Sigmoid colon (tissue), 4 donors: ENCODE measurements around the gene FCRLB.

Experiments
- EP300 ChIP-seq, 4 donors: sonication (generic); formaldehyde crosslinking; IDR thresholded peaks; one replicate each; pipeline ENCODE4 v1.6.1; 2017; ENCODE audit warnings: antibody characterized with exemption in 4 of 4
- POLR2A ChIP-seq, 2 donors: fragments of 450-650 bp; IDR thresholded peaks; one replicate each; pipeline ENCODE4 v1.6.1; 2016; ENCODE audit warnings: antibody characterized with exemption in 2 of 2, mild to moderate bottlenecking in 2 of 2, moderate library complexity in 2 of 2
- POLR2AphosphoS5 ChIP-seq, 4 donors: sonication (generic); formaldehyde crosslinking; IDR thresholded peaks; one replicate each; pipeline ENCODE4 v1.6.1; 2017; ENCODE audit warnings: antibody characterized with exemption in 4 of 4
- TF ChIP-seq, protein P1 (sequence below), 4 experiments: fragments of 450-650 bp in 3 of 4; fragments of 200-600 bp in 1 of 4; IDR thresholded peaks; one replicate each; pipeline ENCODE4 v1.5.1; 2016 to 2019; ENCODE audit warnings: antibody characterized with exemption in 4 of 4, mild to moderate bottlenecking in 3 of 4, moderate library complexity in 2 of 4

DNA sequence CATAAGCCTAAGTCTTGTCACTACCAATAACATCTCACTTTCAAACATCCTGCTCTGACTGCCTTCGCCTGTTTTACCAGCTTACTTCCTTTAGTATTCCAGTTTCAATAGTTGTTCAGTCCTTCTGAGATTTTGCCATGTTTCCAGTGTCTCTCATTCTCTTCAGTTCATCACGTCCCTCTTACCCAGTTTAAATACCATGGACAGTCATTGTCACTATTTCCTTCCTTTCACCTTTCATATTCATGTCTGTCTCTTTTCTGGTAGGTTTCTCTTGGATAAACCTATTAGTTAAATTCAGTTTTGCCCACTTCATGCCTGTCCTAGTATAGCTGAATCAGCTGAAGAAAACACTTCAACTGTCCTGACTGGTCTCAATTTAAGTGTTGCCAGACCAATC, 50.6 kb downstream of the FCRLB start:
- TF ChIP-seq POLR2A (IDR thresholded peaks at IDR 0.05) (no peak), POLR2AphosphoS5 (IDR thresholded peaks at IDR 0.05) (no peak), EP300 (IDR thresholded peaks at IDR 0.05) (no peak)
- TF ChIP-seq, protein P1, sequence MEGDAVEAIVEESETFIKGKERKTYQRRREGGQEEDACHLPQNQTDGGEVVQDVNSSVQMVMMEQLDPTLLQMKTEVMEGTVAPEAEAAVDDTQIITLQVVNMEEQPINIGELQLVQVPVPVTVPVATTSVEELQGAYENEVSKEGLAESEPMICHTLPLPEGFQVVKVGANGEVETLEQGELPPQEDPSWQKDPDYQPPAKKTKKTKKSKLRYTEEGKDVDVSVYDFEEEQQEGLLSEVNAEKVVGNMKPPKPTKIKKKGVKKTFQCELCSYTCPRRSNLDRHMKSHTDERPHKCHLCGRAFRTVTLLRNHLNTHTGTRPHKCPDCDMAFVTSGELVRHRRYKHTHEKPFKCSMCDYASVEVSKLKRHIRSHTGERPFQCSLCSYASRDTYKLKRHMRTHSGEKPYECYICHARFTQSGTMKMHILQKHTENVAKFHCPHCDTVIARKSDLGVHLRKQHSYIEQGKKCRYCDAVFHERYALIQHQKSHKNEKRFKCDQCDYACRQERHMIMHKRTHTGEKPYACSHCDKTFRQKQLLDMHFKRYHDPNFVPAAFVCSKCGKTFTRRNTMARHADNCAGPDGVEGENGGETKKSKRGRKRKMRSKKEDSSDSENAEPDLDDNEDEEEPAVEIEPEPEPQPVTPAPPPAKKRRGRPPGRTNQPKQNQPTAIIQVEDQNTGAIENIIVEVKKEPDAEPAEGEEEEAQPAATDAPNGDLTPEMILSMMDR (IDR thresholded peaks at IDR 0.05) = no peak
